Measurements from ENCODE around the gene ZIM2.

ZIM2 gene

DNA sequence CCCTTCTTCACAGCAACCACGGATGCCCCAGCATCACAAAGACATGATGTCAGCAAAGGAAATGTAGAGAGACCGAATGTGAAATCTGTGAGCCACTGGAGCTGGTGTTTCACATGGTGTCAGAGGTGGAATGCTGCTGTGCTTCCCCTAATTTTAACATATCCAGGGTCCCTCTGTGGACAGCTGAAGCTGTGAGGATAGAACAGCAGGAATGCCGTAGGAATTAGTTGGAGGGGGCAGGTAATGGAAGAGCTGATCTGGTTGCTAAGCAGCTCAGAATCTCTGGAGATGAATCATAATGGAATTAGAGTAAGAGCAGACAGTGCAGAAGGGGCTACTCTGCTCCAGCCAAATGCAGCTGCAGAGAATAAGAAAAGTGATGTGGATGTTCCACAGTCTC is 100.0 kb downstream of the ZIM2 start:
- DNase-seq (ENCODE audit: low read depth in 2 of 2) = no peak
- H3K4me3 ChIP-seq (replicated peaks in 1 of 2; ENCODE audit: low read depth in 2 of 2, low read length in 2 of 2) = no peak overlapping the region
- TF ChIP-seq, protein P1, sequence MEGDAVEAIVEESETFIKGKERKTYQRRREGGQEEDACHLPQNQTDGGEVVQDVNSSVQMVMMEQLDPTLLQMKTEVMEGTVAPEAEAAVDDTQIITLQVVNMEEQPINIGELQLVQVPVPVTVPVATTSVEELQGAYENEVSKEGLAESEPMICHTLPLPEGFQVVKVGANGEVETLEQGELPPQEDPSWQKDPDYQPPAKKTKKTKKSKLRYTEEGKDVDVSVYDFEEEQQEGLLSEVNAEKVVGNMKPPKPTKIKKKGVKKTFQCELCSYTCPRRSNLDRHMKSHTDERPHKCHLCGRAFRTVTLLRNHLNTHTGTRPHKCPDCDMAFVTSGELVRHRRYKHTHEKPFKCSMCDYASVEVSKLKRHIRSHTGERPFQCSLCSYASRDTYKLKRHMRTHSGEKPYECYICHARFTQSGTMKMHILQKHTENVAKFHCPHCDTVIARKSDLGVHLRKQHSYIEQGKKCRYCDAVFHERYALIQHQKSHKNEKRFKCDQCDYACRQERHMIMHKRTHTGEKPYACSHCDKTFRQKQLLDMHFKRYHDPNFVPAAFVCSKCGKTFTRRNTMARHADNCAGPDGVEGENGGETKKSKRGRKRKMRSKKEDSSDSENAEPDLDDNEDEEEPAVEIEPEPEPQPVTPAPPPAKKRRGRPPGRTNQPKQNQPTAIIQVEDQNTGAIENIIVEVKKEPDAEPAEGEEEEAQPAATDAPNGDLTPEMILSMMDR (IDR thresholded peaks at IDR 0.05; ENCODE audit: low read depth, low read length) = no peak

DNA sequence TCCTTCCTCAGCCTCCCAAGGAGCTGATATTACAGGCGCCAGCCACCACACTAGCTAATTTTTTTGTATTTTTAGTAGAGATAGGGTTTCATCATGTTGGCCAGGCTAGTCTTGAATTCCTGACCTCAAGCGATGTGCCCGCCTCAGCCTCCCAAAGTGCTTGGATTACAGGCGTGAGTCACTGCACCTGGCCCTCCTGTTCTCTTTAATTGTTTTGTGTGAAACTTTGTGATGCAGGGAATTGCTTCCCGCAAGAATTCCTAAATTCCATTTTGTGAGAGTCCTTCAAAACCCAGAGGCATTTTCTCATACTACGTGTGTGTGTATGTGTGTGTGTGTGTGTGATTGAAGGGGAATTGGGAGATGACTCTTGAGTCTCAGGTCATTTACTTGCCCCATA is 104.0 kb downstream of the ZIM2 start:
- no peak overlapping the region for H3K4me3 ChIP-seq (replicated peaks in 1 of 2; ENCODE audit: low read depth in 2 of 2, low read length in 2 of 2)
- DNase-seq (ENCODE audit: low read depth in 2 of 2) = no peak
- TF ChIP-seq, protein P1 (IDR thresholded peaks at IDR 0.05; ENCODE audit: low read depth, low read length) = no peak

DNA sequence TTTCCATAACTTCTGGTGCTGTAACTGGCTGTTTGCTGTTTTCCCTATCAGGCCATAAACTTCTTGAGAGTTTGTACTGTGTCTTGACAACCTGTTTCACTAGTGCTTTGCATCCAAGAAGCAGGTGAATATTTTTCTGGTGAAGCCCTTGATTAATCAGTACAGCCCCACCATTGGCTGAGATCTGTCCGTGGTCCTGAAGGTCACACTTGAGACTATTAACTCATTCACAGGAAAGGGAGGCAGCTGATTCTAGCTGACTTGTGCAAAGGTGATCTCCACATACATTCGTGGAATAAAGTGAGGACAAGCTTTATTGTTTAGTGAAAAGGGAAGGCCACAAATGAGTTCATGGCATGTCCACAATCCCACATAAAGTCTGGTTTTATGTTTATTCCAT is 107.5 kb downstream of the ZIM2 start:
- TF ChIP-seq, protein P1 (IDR thresholded peaks at IDR 0.05; ENCODE audit: low read depth, low read length) = no peak
- DNase-seq (ENCODE audit: low read depth in 2 of 2) = no peak

DNA sequence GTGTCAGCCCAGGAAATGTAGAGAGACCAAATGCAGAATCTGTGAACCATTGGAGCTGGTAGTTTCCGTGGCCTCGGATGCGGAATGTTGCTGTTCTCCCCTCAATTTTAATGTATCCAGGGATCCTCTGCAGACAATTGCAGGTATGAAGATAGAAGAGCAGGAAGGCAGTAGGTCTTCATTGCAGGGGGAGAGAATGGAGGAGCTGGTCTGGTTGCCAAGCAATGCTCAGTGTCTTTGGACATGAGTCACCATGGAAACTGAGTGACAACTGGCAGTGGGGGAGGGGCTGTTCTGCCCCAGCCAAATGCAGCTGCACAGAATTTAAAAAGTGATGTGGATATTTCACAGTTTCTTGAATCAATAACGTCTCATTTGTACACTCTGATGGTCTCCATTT is 112.8 kb downstream of the ZIM2 start:
- TF ChIP-seq, protein P1 (IDR thresholded peaks at IDR 0.05; ENCODE audit: low read depth, low read length) = no peak
- H3K4me3 ChIP-seq (replicated peaks in 1 of 2; ENCODE audit: low read depth in 2 of 2, low read length in 2 of 2) = no peak overlapping the region
- DNase-seq (ENCODE audit: low read depth in 2 of 2) = no peak

More for the DNA sequence above, 107.5 kb downstream of the ZIM2 start:
- no peak overlapping the region for H3K4me3 ChIP-seq (replicated peaks in 1 of 2; ENCODE audit: low read depth in 2 of 2, low read length in 2 of 2)

DNA sequence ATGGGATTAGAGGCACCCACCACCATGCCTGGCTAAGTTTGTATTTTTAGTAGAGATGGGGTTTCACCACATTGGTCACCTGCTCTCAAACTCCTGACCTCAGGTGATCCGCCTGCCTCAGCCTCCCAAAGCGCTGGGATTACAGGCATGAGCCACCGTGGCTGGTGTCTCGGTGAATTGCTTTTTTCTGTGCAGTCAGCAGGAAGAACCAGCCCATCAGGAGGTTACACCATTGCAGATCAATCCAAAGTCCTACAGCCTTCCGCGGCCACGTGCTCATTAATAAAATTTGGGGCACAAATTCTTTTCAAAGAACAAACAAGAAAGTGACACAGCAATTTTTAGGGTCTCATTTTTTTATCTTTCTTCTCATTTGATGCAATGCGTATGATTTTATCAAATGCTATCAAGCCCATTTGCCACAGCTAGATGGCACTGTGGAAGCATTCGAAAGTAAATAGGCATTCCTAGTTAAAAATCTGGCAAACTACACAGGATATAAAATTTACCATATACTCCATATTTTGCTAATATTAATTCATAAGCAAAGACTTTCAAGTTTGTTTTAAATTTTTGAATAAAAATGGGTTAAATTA is 114.6 kb downstream of the ZIM2 start:
- no peak overlapping the region for H3K4me3 ChIP-seq (replicated peaks in 1 of 2; ENCODE audit: low read depth in 2 of 2, low read length in 2 of 2)
- DNase-seq (ENCODE audit: low read depth in 2 of 2) = peak in 1 of 2 donors; percentile 10
- TF ChIP-seq, protein P1 (IDR thresholded peaks at IDR 0.05; ENCODE audit: low read depth, low read length) = no peak

Data from cardiac fibroblast (primary cell).